MM.1S (cell line): ENCODE data around the gene PIEZO2.
A peak's percentile ranks its signal among the peaks of the same experiment; 100 is the strongest.

Experiments used
- DNase-seq: peaks from one replicate; pipeline ENCODE4 v3.0.0-alpha.2; 2015
- H2AFZ ChIP-seq: fragments of 300-600 bp; sonication (generic); 2 replicates; pipeline ENCODE4 v1.6.0; 2016; ENCODE audit warnings: antibody characterized with exemption, low read length
- H3F3A ChIP-seq: fragments of 300-600 bp; sonication (generic); 2 replicates; pipeline ENCODE4 v1.6.1; 2016; ENCODE audit warnings: mild to moderate bottlenecking, antibody characterized with exemption, low read length, moderate library complexity, mixed read lengths; ENCODE audit not compliant: insufficient read depth
- H3K27ac ChIP-seq: fragments of 300-600 bp; sonication (generic); 2 replicates; pipeline ENCODE4 v1.5.1; 2016; ENCODE audit warnings: mild to moderate bottlenecking, low read length
- H3K27me3 ChIP-seq: fragments of 300-600 bp; sonication (generic); replicated peaks from 2 replicates; pipeline ENCODE4 v1.6.0; 2016; ENCODE audit warnings: low read length; ENCODE audit not compliant: insufficient read depth
- H3K36me3 ChIP-seq: fragments of 300-600 bp; sonication (generic); replicated peaks from 2 replicates; pipeline ENCODE4 v1.6.1; 2016; ENCODE audit warnings: mild to moderate bottlenecking, low read length, mixed read lengths; ENCODE audit not compliant: insufficient read depth
- H3K4me1 ChIP-seq: fragments of 300-600 bp; sonication (generic); 2 replicates; pipeline ENCODE4 v1.6.1; 2016; ENCODE audit warnings: low read length, mixed read lengths
- H3K4me2 ChIP-seq: fragments of 300-600 bp; sonication (generic); 2 replicates; pipeline ENCODE4 v1.6.0; 2016; ENCODE audit warnings: low read depth, low read length
- H3K4me3 ChIP-seq: fragments of 300-600 bp; sonication (generic); 2 replicates; pipeline ENCODE4 v1.5.1; 2016; ENCODE audit warnings: low read length, mixed read lengths
- H3K79me2 ChIP-seq: fragments of 300-600 bp; sonication (generic); 2 replicates; pipeline ENCODE4 v1.6.1; 2016; ENCODE audit warnings: mixed run types, low read length, mixed read lengths
- H3K9ac ChIP-seq: fragments of 300-600 bp; sonication (generic); 2 replicates; pipeline ENCODE4 v1.6.1; 2016; ENCODE audit warnings: low read length, mixed read lengths
- H3K9me2 ChIP-seq: fragments of 300-600 bp; sonication (generic); replicated peaks from 2 replicates; pipeline ENCODE4 v1.6.1; 2016; ENCODE audit warnings: mild to moderate bottlenecking, low read length, mixed read lengths; ENCODE audit not compliant: insufficient read depth
- H3K9me3 ChIP-seq: fragments of 300-600 bp; sonication (generic); replicated peaks from 2 replicates; pipeline ENCODE4 v1.6.1; 2016; ENCODE audit warnings: mild to moderate bottlenecking, low read length, mixed read lengths; ENCODE audit not compliant: insufficient read depth
- H4K20me1 ChIP-seq: fragments of 300-600 bp; sonication (generic); 2 replicates; pipeline ENCODE4 v1.6.1; 2016; ENCODE audit warnings: mild to moderate bottlenecking, low read length, moderate library complexity, mixed read lengths; ENCODE audit not compliant: insufficient read depth
- EZH2 ChIP-seq: fragments of 300-600 bp; sonication (generic); optimal IDR thresholded peaks from 2 replicates; pipeline ENCODE3; 2017; ENCODE audit warnings: low read depth, mild to moderate bottlenecking, antibody characterized with exemption, low read length, mixed read lengths
- EZH2phosphoT487 ChIP-seq: fragments of 300-600 bp; sonication (generic); IDR thresholded peaks from 2 replicates; pipeline ENCODE4 v1.6.1; 2018; ENCODE audit warnings: antibody characterized with exemption, low read length
- TF ChIP-seq, protein P1 (sequence below): fragments of 300-600 bp; sonication (generic); IDR thresholded peaks from 2 replicates; pipeline ENCODE4 v1.5.1; 2016; ENCODE audit warnings: antibody characterized with exemption, low read length, mixed read lengths

Gene PIEZO2

DNA sequence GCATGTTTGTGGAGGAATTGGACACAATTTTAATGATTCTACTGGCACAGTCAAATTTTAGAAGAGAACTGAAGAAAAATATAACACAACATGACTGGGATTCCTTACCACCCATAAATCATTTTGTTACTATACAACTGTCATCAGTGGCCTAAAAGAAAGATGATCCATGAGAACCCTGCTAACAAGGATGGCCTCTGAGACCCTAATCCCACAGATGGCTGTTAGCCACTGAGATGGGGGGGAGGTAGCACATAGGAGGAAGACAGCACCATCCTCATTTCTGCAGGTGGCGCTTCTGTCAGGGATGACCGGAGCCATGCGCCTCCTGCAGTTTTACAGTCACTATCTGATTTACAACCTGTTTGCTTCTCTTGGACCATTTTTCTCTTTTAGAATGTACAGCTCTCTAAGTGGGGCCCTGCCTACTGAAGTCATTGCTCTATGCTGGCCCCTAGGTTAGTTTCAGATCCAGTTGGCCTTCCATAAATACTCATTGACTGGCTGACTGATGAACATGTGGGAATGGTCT is 343.7 kb downstream of the PIEZO2 start:
- DNase-seq = no peak
- Histone ChIP-seq H3K27ac (no peak overlapping the region), H3K4me3 (no peak overlapping the region), H3F3A (no peaks in the 10 kb centered on the region), H3K9me2 (no peaks in the 10 kb centered on the region), H3K79me2 (no peaks in the 10 kb centered on the region), H3K9ac (no peak overlapping the region), H2AFZ (no peak overlapping the region), H3K27me3 (no peaks in the 10 kb centered on the region), H3K4me2 (no peak overlapping the region), H3K4me1 (no peaks in the 10 kb centered on the region), H3K36me3 (no peaks in the 10 kb centered on the region), H4K20me1 (no peaks in the 10 kb centered on the region), H3K9me3 (no peaks in the 10 kb centered on the region)
- TF ChIP-seq, protein P1, sequence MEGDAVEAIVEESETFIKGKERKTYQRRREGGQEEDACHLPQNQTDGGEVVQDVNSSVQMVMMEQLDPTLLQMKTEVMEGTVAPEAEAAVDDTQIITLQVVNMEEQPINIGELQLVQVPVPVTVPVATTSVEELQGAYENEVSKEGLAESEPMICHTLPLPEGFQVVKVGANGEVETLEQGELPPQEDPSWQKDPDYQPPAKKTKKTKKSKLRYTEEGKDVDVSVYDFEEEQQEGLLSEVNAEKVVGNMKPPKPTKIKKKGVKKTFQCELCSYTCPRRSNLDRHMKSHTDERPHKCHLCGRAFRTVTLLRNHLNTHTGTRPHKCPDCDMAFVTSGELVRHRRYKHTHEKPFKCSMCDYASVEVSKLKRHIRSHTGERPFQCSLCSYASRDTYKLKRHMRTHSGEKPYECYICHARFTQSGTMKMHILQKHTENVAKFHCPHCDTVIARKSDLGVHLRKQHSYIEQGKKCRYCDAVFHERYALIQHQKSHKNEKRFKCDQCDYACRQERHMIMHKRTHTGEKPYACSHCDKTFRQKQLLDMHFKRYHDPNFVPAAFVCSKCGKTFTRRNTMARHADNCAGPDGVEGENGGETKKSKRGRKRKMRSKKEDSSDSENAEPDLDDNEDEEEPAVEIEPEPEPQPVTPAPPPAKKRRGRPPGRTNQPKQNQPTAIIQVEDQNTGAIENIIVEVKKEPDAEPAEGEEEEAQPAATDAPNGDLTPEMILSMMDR = no peak
- no peak for TF ChIP-seq EZH2phosphoT487
- no peak for TF ChIP-seq EZH2

DNA sequence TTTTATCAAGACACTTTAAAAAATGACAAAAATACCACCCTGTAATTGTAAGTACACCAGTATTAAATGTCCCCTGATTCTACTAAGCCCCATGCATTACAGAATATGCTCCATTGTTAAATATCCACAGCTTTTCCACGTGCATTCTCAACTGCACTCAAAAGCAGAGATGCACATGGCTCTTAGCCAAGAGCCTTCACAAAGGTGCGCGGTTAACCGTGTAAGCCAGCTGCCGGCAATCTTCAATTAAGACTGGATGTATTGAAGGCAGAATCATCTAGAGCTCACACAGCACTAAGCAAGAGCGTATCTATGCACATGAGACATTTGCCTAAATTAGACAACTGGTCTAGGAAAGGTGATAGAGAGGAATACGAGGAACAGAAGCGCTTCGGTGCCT is 345.2 kb downstream of the PIEZO2 start:
- no peaks in the 10 kb centered on the region for H3K79me2 ChIP-seq
- H4K20me1 ChIP-seq = no peaks in the 10 kb centered on the region
- H3K9me3 ChIP-seq = no peaks in the 10 kb centered on the region
- no peaks in the 10 kb centered on the region for H3K27me3 ChIP-seq
- no peaks in the 10 kb centered on the region for H3F3A ChIP-seq
- TF ChIP-seq EZH2 (no peak), EZH2phosphoT487 (no peak)
- TF ChIP-seq, protein P1 = no peak
- H2AFZ ChIP-seq = no peak overlapping the region
- DNase-seq = no peak
- no peaks in the 10 kb centered on the region for H3K36me3 ChIP-seq
- no peak overlapping the region for H3K4me2 ChIP-seq
- no peak overlapping the region for H3K27ac ChIP-seq
- no peak overlapping the region for H3K9ac ChIP-seq
- H3K9me2 ChIP-seq = no peaks in the 10 kb centered on the region
- no peaks in the 10 kb centered on the region for H3K4me1 ChIP-seq
- H3K4me3 ChIP-seq = no peak overlapping the region

DNA sequence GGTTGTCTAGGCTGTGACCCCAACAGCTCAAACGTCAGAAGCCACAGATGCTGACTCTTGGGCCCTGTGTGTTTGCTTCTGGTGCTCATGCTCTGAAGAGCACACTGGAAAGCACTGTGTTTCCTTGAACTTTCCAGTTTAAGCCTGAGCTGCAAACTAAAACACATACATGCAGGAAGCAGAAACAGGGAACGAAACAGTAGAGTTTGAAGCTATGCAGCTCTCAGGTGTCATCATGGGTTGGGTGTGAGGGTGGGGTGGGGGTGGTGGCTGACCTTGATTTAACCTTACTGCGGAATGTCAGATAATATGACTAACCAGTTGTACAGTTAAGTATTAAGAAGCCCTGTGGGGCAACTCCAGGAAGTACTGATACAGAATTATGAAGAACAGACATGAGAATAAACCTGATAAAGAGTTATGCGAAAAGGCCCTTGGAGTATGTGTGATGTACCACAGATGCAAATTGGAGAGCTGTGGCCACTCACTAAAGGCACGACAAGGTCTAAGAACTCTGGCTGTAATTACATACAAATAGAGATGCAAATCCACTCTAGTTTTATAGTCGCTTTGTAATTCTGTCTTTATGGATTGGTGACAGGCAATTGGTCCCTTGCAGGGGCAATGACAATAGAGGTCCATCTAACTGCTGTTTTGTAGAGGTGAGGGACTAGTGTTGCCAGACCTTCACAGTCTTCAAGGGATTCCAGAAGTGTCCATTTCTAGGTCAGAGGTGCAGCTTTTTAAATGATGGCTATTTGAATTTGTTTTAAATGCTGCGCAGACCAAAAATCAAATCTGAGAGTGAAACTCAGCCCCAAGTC is 350.4 kb downstream of the PIEZO2 start:
- no peaks in the 10 kb centered on the region for H3K9me2 ChIP-seq
- H2AFZ ChIP-seq = no peak overlapping the region
- H3K27ac ChIP-seq = no peak overlapping the region
- peak; percentile 17 for DNase-seq
- no peaks in the 10 kb centered on the region for H3K4me1 ChIP-seq
- 0 out of 2 replicates have a peak overlapping the region, but pooled peaks have one; percentile 6 for H3K4me2 ChIP-seq
- H3K36me3 ChIP-seq = no peaks in the 10 kb centered on the region
- H4K20me1 ChIP-seq = no peaks in the 10 kb centered on the region
- no peaks in the 10 kb centered on the region for H3K27me3 ChIP-seq
- no peaks in the 10 kb centered on the region for H3K9me3 ChIP-seq
- no peak overlapping the region for H3K4me3 ChIP-seq
- H3F3A ChIP-seq = no peaks in the 10 kb centered on the region
- H3K9ac ChIP-seq = no peak overlapping the region
- no peaks in the 10 kb centered on the region for H3K79me2 ChIP-seq
- TF ChIP-seq EZH2phosphoT487 = no peak
- no peak for TF ChIP-seq EZH2
- TF ChIP-seq, protein P1 = no peak
